ENCODE measurements around the gene C22orf39. TPM values are rescaled to one million over a fixed set of nuclear protein-coding genes. Genes with fewer than 3 reads are reported as not detected.

The C22orf39 gene
- total and polyA plus RNA-seq, 2 donors (not counting 1 experiment from before 2014, with no cell fraction given): 37.7 to 47.2 TPM

GRCh38 chr22:19407649-19408606 lies 39.6 kb downstream of the C22orf39 start:
- 94% methylated on average over 13 of the region's 16 CpGs for WGBS (ENCODE audit: insufficient coverage)
- Histone ChIP-seq H2AFZ (ENCODE audit: insufficient read depth, low read depth, low read length, poor library complexity, severe bottlenecking) (no peak overlapping the region), H3K27me3 (replicated peaks in 1 of 4; ENCODE audit: control extremely low read depth in 1 of 4, control insufficient read depth in 3 of 4, insufficient read depth in 4 of 4, low read length in 3 of 4) (no peaks in the 10 kb centered on the region), H3K36me3 (replicated peaks in 1 of 2; ENCODE audit: control extremely low read depth in 1 of 2, control insufficient read depth in 1 of 2, extremely low read depth in 1 of 2, insufficient read depth in 2 of 2, low read length in 1 of 2) (peaks cover 0 to 61% of the 10 kb centered on the region in 2 experiments), H3K9ac (ENCODE audit: low read length) (no peak overlapping the region), H3K27ac (ENCODE audit: low read length in 2 of 2) (no peak overlapping the region), H3K79me2 (ENCODE audit: control insufficient read depth, insufficient read depth, low read length) (peaks cover 14% of the 10 kb centered on the region), H3K9me3 (ENCODE audit: control extremely low read depth in 1 of 3, control insufficient read depth in 2 of 3, insufficient read depth in 1 of 3, low read length in 2 of 3) (no peaks in the 10 kb centered on the region), H3K4me3 (ENCODE audit: control extremely low read depth in 1 of 5, extremely low read depth in 1 of 5, insufficient read depth in 1 of 5, low read depth in 2 of 5, low read length in 4 of 5) (no peak overlapping the region), H3K4me2 (replicated peaks; ENCODE audit: low read depth, low read length, poor library complexity, severe bottlenecking) (no peak overlapping the region), H4K20me1 (ENCODE audit: control insufficient read depth, insufficient read depth, low read length, poor library complexity, severe bottlenecking) (peaks cover 28% of the 10 kb centered on the region), H3K4me1 (ENCODE audit: control insufficient read depth in 2 of 2, insufficient read depth in 2 of 2, low read length in 2 of 2) (peaks cover 6 to 8% of the 10 kb centered on the region in 2 donors)
- Mint-ChIP-seq H3K4me3 (no peak overlapping the region), H3K27ac (no peak overlapping the region), H3K27me3 (no peaks in the 10 kb centered on the region), H3K4me1 (peaks cover 27% of the 10 kb centered on the region), H3K9me3 (ENCODE audit: insufficient read depth) (no peaks in the 10 kb centered on the region)
- TF ChIP-seq EZH2 (IDR thresholded peaks at IDR 0.05; ENCODE audit: borderline replicate concordance, insufficient read depth, low read depth, low read length, poor library complexity, severe bottlenecking) (no peak), CTCF (IDR thresholded peaks at IDR 0.05) (no peak)
- intact Hi-C loops (cut with micrococcal nuclease): no loop called here
- CTCF ChIA-PET: no interaction called here
- POLR2A ChIA-PET: no interaction called here
- DNase-seq (no peak), ATAC-seq (ENCODE audit: low read depth) (no peak)

- no peaks in the 10 kb centered on the region for H3K27me3 Mint-ChIP-seq
- no peak for TF ChIP-seq CTCF (IDR thresholded peaks at IDR 0.05)
- TF ChIP-seq EZH2 (IDR thresholded peaks at IDR 0.05; ENCODE audit: borderline replicate concordance, insufficient read depth, low read depth, low read length, poor library complexity, severe bottlenecking): no peak
- intact Hi-C loops (cut with micrococcal nuclease): no loop called here
- no peak overlapping the region for H3K27ac ChIP-seq (ENCODE audit: low read length in 2 of 2)
- no peak overlapping the region for H2AFZ ChIP-seq (ENCODE audit: insufficient read depth, low read depth, low read length, poor library complexity, severe bottlenecking)
- WGBS (ENCODE audit: insufficient coverage): no CpG with 5 or more reads among the region's 4 CpGs
- peaks cover 17% of the 10 kb centered on the region for H4K20me1 ChIP-seq (ENCODE audit: control insufficient read depth, insufficient read depth, low read length, poor library complexity, severe bottlenecking)
- no peak for DNase-seq
- CTCF ChIA-PET: interaction anchor here (0.7 to 1.1 kb wide), 2 partner anchors 16 to 22 kb away, joined by 3 read pairs; no protein-coding TSS in a partner anchor
- H3K4me2 ChIP-seq (replicated peaks; ENCODE audit: low read depth, low read length, poor library complexity, severe bottlenecking): no peak overlapping the region
- H3K27me3 ChIP-seq (replicated peaks in 1 of 4; ENCODE audit: control extremely low read depth in 1 of 4, control insufficient read depth in 3 of 4, insufficient read depth in 4 of 4, low read length in 3 of 4): no peaks in the 10 kb centered on the region
- no peaks in the 10 kb centered on the region for H3K9me3 Mint-ChIP-seq (ENCODE audit: insufficient read depth)
- H3K4me3 ChIP-seq (ENCODE audit: control extremely low read depth in 1 of 5, extremely low read depth in 1 of 5, insufficient read depth in 1 of 5, low read depth in 2 of 5, low read length in 4 of 5): no peak overlapping the region
- H3K4me1 ChIP-seq (ENCODE audit: control insufficient read depth in 2 of 2, insufficient read depth in 2 of 2, low read length in 2 of 2): peaks cover 6 to 8% of the 10 kb centered on the region in 2 donors
- ATAC-seq (ENCODE audit: low read depth): no peak
- H3K9ac ChIP-seq (ENCODE audit: low read length): no peak overlapping the region
- peaks cover 0 to 63% of the 10 kb centered on the region in 2 experiments for H3K36me3 ChIP-seq (replicated peaks in 1 of 2; ENCODE audit: control extremely low read depth in 1 of 2, control insufficient read depth in 1 of 2, extremely low read depth in 1 of 2, insufficient read depth in 2 of 2, low read length in 1 of 2)
- no peaks in the 10 kb centered on the region for H3K9me3 ChIP-seq (ENCODE audit: control extremely low read depth in 1 of 3, control insufficient read depth in 2 of 3, insufficient read depth in 1 of 3, low read length in 2 of 3)
- no peak overlapping the region for H3K27ac Mint-ChIP-seq
- H3K4me3 Mint-ChIP-seq: no peak overlapping the region
- POLR2A ChIA-PET: no interaction called here
- H3K79me2 ChIP-seq (ENCODE audit: control insufficient read depth, insufficient read depth, low read length): peaks cover 3% of the 10 kb centered on the region
- H3K4me1 Mint-ChIP-seq: peaks cover 18% of the 10 kb centered on the region
Measured at GRCh38 chr22:19406846-19407245, 40.7 kb downstream of the C22orf39 start.

All from B cell (primary cell).